Activated naive CD8-positive, alpha-beta T cell treated with anti-CD3 and anti-CD28 coated beads, Interleukin-2, amount 50 U/mL, for 24 hours (primary cell): ENCODE data around the gene ARHGAP31.
"Not testable (repeated sequence)": the region's sequence is repeated elsewhere in the genome, so short reads cannot be mapped to it uniquely, and the experiment has no call there.

Experiments
- ATAC-seq: fragments of 150-1000 bp; cut with Tn5 transposase; one replicate; pipeline ENCODE4 v1.10.0; 2021
- DNase-seq: peaks from one replicate; pipeline ENCODE4 v3.0.0; 2021
- H3K27ac Mint-ChIP-seq: one replicate; pipeline ENCODE4 v1.8.0; 2021; ENCODE audit warnings: mild to moderate bottlenecking, mixed read lengths
- H3K27me3 Mint-ChIP-seq: one replicate; pipeline ENCODE4 v1.8.0; 2021; ENCODE audit warnings: mixed read lengths
- H3K36me3 Mint-ChIP-seq: one replicate; pipeline ENCODE4 v1.8.0; 2021; ENCODE audit warnings: low read depth, mixed read lengths
- H3K4me1 Mint-ChIP-seq: one replicate; pipeline ENCODE4 v1.8.0; 2021; ENCODE audit warnings: mixed read lengths
- H3K4me3 Mint-ChIP-seq: one replicate; pipeline ENCODE4 v1.8.0; 2021; ENCODE audit warnings: mild to moderate bottlenecking, moderate library complexity, mixed read lengths
- H3K9me3 Mint-ChIP-seq: one replicate; pipeline ENCODE4 v1.8.0; 2021; ENCODE audit warnings: mixed read lengths

Gene ARHGAP31

GRCh38 chr3:119305286-119305685, 11.1 kb downstream of the ARHGAP31 start:
- H3K4me3 Mint-ChIP-seq: no peak overlapping the region
- H3K4me1 Mint-ChIP-seq: peaks cover 41% of the 10 kb centered on the region

GRCh38 chr3:119306378-119306777, 12.2 kb downstream of the ARHGAP31 start:
- peaks cover 39% of the 10 kb centered on the region for H3K4me1 Mint-ChIP-seq
- H3K36me3 Mint-ChIP-seq: peaks cover 44% of the 10 kb centered on the region
- H3K27me3 Mint-ChIP-seq, H3K4me3 Mint-ChIP-seq, H3K9me3 Mint-ChIP-seq, H3K27ac Mint-ChIP-seq, DNase-seq, ATAC-seq: not testable (repeated sequence)

More at GRCh38 chr3:119305286-119305685, 11.1 kb downstream of the ARHGAP31 start:
- no peaks in the 10 kb centered on the region for H3K27me3 Mint-ChIP-seq
- ATAC-seq (no peak), DNase-seq (no peak)
- peaks cover 45% of the 10 kb centered on the region for H3K36me3 Mint-ChIP-seq
- H3K27ac Mint-ChIP-seq: no peak overlapping the region
- no peaks in the 10 kb centered on the region for H3K9me3 Mint-ChIP-seq

- Mint-ChIP-seq H3K27me3 (no peaks in the 10 kb centered on the region), H3K36me3 (peaks cover 44% of the 10 kb centered on the region), H3K27ac (no peak overlapping the region), H3K9me3 (no peaks in the 10 kb centered on the region), H3K4me1 (peaks cover 29% of the 10 kb centered on the region), H3K4me3 (no peak overlapping the region)
- DNase-seq (no peak), ATAC-seq (no peak)
Measured at GRCh38 chr3:119308355-119308754, 14.2 kb downstream of the ARHGAP31 start.

DNA sequence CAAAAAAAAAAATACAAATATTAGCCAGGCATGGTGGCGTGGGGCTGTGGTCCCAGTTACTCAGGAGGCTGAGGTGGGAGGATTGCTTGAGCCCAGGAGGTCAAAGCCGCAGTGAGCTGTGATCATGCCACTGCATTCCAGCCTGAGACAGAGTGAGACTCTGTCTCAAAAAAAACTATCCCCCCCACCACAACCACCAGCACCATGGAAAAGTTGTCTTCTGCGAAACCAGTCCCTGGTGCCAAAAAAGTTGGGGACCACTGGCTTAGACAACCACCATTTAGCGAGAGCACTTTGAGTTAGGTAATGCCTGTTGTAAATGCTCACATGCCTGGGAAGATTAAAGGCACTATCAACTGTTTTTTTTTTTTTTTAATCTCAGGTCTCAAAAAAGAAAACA, 15.4 kb downstream of the ARHGAP31 start:
- Mint-ChIP-seq H3K36me3 (peaks cover 40% of the 10 kb centered on the region), H3K4me1 (peaks cover 23% of the 10 kb centered on the region)

GRCh38 chr3:119310071-119310470, 15.9 kb downstream of the ARHGAP31 start:
- no peaks in the 10 kb centered on the region for H3K27me3 Mint-ChIP-seq
- no peak overlapping the region for H3K4me3 Mint-ChIP-seq
- peaks cover 22% of the 10 kb centered on the region for H3K4me1 Mint-ChIP-seq
- DNase-seq (no peak), ATAC-seq (no peak)
- no peak overlapping the region for H3K27ac Mint-ChIP-seq
- H3K9me3 Mint-ChIP-seq: no peaks in the 10 kb centered on the region
- peaks cover 37% of the 10 kb centered on the region for H3K36me3 Mint-ChIP-seq

More for the DNA sequence above, 15.4 kb downstream of the ARHGAP31 start:
- Mint-ChIP-seq H3K9me3 (no peaks in the 10 kb centered on the region), H3K4me3 (no peak overlapping the region), H3K27me3 (no peaks in the 10 kb centered on the region), H3K27ac (no peak overlapping the region)
- DNase-seq (no peak), ATAC-seq (no peak)

DNA sequence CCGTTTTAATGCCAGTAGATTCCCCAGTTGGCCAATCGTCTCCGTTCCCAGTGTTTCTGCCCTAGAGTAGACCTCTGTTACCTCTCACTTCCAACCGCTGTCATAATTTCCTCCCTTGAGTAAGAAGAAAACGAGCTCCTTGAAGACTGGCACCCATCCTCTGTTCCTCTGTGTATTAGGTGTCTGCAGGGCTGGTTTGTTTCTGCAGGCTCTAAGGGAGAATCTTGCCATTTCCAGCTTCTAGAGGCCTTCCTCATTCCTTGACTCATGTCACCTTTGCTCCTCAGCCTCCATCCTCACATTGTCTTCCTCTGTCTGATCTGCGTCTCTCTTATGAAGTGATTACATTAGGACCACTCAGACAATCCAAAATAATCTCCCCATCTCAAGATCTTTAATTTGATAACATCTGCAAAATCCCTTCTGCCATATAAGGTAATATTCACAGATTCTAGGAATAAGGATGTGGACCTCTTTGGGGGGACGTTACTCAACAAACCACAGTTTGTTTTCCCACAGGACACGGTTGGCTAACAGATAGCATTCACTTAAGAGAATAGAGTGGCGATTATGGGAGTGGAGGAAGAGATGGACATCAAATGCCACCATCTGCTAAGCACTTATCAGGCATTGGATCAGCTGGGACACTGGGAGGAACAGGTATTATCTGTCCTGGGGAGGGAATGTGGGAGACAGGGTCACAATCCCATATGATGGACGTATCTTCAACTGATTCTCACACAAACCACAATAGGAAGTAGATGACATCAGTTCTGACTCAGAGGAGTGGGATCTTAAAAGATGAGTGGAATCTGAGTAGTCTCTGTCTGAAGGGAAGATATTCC, 17.1 kb downstream of the ARHGAP31 start:
- no peak overlapping the region for H3K27ac Mint-ChIP-seq
- ATAC-seq (no peak), DNase-seq (no peak)
- H3K27me3 Mint-ChIP-seq: no peaks in the 10 kb centered on the region
- peaks cover 34% of the 10 kb centered on the region for H3K36me3 Mint-ChIP-seq
- peaks cover 20% of the 10 kb centered on the region for H3K4me1 Mint-ChIP-seq
- H3K4me3 Mint-ChIP-seq: no peak overlapping the region
- no peaks in the 10 kb centered on the region for H3K9me3 Mint-ChIP-seq

DNA sequence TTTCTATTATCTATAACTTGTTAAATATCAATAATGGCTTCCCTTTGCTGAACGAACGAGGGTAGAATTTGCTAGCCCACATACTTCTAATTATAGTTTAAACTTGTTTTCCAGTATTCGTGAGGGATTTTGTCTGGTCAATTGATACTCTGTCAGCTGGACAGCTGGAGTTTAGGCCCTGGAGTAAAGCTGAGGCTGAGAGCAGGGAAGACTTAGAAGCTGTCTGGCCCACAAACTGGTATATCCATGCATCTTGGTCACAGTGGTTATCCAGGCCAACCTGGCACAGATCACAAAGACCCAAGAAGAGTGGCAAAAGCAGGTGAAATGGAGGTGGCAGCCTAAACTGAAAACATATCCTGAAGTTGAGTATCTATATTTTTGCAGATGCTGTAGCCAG, 19.3 kb downstream of the ARHGAP31 start:
- Mint-ChIP-seq H3K36me3 (peaks cover 25% of the 10 kb centered on the region), H3K4me1 (peaks cover 21% of the 10 kb centered on the region), H3K27ac (no peak overlapping the region), H3K4me3 (no peak overlapping the region), H3K9me3 (no peaks in the 10 kb centered on the region), H3K27me3 (no peaks in the 10 kb centered on the region)
- DNase-seq (no peak), ATAC-seq (no peak)

- Mint-ChIP-seq H3K36me3 (peaks cover 22% of the 10 kb centered on the region), H3K4me1 (peaks cover 27% of the 10 kb centered on the region), H3K9me3 (no peaks in the 10 kb centered on the region), H3K27ac (no peak overlapping the region), H3K27me3 (no peaks in the 10 kb centered on the region), H3K4me3 (no peak overlapping the region)
- no peak for DNase-seq
- no peak for ATAC-seq
Measured at GRCh38 chr3:119314821-119315220, 20.6 kb downstream of the ARHGAP31 start.

DNA sequence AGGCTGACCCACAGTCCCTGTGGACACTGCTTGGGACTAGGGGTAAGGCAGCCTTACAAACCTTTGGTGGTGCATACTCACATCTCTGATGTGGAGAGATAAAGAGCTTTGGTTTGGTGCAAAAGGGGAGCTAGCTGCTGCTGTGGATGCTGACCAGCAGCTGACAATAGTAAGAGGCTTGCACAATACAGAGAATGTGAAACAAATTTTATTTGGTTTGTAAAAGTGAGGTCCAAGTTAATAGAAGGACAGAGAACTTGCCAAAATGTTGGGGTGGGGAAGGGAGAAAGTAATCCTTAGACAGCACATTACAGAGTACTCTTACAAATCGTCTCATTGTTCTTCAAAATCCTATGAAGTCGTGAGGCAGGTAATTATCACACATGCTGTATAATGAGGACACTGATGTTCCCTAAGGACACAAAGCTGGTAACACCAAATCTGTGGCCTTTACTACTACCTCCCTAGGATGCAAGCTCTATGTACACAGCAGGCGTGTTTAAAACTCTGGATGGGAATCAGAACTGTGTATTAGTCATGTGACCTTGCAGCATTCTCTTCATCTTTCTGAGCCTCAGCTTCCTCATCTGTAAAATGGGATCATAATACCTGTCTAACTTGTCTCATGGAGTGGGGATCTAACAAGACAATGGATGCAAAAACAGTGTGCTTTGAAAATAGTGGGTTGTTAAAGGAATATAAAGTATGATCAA, 21.6 kb downstream of the ARHGAP31 start:
- H3K27ac Mint-ChIP-seq: no peak overlapping the region
- no peaks in the 10 kb centered on the region for H3K27me3 Mint-ChIP-seq
- no peaks in the 10 kb centered on the region for H3K9me3 Mint-ChIP-seq
- peaks cover 34% of the 10 kb centered on the region for H3K4me1 Mint-ChIP-seq
- ATAC-seq: no peak
- no peak for DNase-seq
- H3K4me3 Mint-ChIP-seq: no peak overlapping the region
- H3K36me3 Mint-ChIP-seq: peaks cover 24% of the 10 kb centered on the region

DNA sequence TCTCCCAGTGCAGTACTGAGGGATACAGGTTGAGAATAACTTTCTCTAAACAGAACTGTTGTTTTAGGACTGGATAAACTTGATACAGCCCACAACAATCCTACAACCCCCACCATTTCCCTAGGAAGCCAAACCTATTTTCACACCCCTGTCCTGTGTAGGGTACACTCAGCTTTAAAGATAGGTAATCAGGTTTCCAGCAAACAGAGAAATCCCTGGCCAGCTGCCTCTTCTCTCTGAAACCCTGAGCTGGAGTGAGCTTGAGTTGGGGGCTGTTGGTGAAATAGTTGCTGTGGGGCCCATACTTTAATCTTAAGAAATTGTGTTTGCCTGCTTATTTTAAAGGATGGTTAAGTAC, 22.1 kb downstream of the ARHGAP31 start:
- Mint-ChIP-seq H3K4me1 (peaks cover 33% of the 10 kb centered on the region), H3K27ac (no peak overlapping the region), H3K9me3 (no peaks in the 10 kb centered on the region), H3K27me3 (no peaks in the 10 kb centered on the region), H3K4me3 (no peak overlapping the region), H3K36me3 (peaks cover 25% of the 10 kb centered on the region)
- DNase-seq (no peak), ATAC-seq (no peak)

DNA sequence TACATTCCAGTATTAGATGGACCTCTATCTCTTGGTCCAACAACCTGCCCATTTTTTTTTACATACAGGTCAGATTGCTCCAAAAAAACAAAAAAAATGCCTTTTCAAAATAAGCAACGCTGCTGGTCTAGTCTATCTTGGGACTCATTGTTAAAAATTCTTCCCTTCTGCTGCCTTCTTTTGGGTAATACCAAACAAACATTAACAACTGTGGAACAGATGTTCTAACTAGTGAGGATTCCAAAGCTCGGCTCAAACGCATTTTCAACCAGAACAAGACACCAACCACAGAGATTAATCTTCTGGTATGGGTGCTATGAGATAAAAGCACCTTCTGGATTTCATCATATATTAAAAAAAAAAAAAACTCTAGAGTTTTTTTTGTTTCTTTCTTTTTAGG, 24.7 kb downstream of the ARHGAP31 start:
- DNase-seq (no peak), ATAC-seq (no peak)
- no peaks in the 10 kb centered on the region for H3K27me3 Mint-ChIP-seq
- no peak overlapping the region for H3K27ac Mint-ChIP-seq
- no peaks in the 10 kb centered on the region for H3K9me3 Mint-ChIP-seq
- no peak overlapping the region for H3K4me3 Mint-ChIP-seq
- H3K36me3 Mint-ChIP-seq: peaks cover 22% of the 10 kb centered on the region
- peaks cover 36% of the 10 kb centered on the region for H3K4me1 Mint-ChIP-seq

- DNase-seq: no peak
- H3K27me3 Mint-ChIP-seq: no peaks in the 10 kb centered on the region
- H3K9me3 Mint-ChIP-seq: no peaks in the 10 kb centered on the region
- no peak overlapping the region for H3K27ac Mint-ChIP-seq
- no peak overlapping the region for H3K4me3 Mint-ChIP-seq
- peaks cover 40% of the 10 kb centered on the region for H3K4me1 Mint-ChIP-seq
- no peak for ATAC-seq
- H3K36me3 Mint-ChIP-seq: peaks cover 18% of the 10 kb centered on the region
Measured at GRCh38 chr3:119319311-119319710, 25.1 kb downstream of the ARHGAP31 start.

- H3K27ac Mint-ChIP-seq: peak overlapping the region; percentile 1
- H3K36me3 Mint-ChIP-seq: peaks cover 15% of the 10 kb centered on the region
- not testable (repeated sequence) for H3K9me3 Mint-ChIP-seq, DNase-seq, H3K27me3 Mint-ChIP-seq, ATAC-seq
- peaks cover 46% of the 10 kb centered on the region for H3K4me1 Mint-ChIP-seq
- peak overlapping the region; percentile 30 for H3K4me3 Mint-ChIP-seq
Measured at GRCh38 chr3:119320785-119321184, 26.6 kb downstream of the ARHGAP31 start.

GRCh38 chr3:119322021-119322834, 28.0 kb downstream of the ARHGAP31 start:
- H3K36me3 Mint-ChIP-seq: peaks cover 15% of the 10 kb centered on the region
- H3K27me3 Mint-ChIP-seq: no peaks in the 10 kb centered on the region
- peaks cover 47% of the 10 kb centered on the region for H3K4me1 Mint-ChIP-seq
- H3K9me3 Mint-ChIP-seq: no peaks in the 10 kb centered on the region
- peak overlapping the region; percentile 95 for H3K27ac Mint-ChIP-seq
- H3K4me3 Mint-ChIP-seq: peak overlapping the region; percentile 86
- DNase-seq (no peak), ATAC-seq (peak; percentile 33)
